ACC112 (cell line): ENCODE measurements around the gene RXRA.

ENCODE experiments used
- H2AFZ ChIP-seq: fragments of 200-600 bp; sonication (generic); one replicate; pipeline ENCODE4 v1.6.0; 2017; ENCODE audit warnings: antibody characterized with exemption, low read length; ENCODE audit not compliant: unreplicated experiment
- H3K27ac ChIP-seq: fragments of 200-600 bp; sonication (generic); 2 replicates; pipeline ENCODE4 v1.5.1; 2014; ENCODE audit warnings: low read depth, mild to moderate bottlenecking, antibody characterized with exemption, low read length, moderate library complexity
- H3K27me3 ChIP-seq: fragments of 200-600 bp; sonication (generic); 2 replicates; pipeline ENCODE4 v1.6.1; 2014; ENCODE audit warnings: mild to moderate bottlenecking, antibody characterized with exemption, low read length, moderate library complexity, mixed read lengths; ENCODE audit not compliant: insufficient read depth
- H3K36me3 ChIP-seq: fragments of 200-600 bp; sonication (generic); 2 replicates; pipeline ENCODE4 v1.6.1; 2016; ENCODE audit warnings: mild to moderate bottlenecking, antibody characterized with exemption, low read length, moderate library complexity, mixed read lengths; ENCODE audit not compliant: insufficient read depth
- H3K4me1 ChIP-seq: fragments of 200-600 bp; sonication (generic); one replicate; pipeline ENCODE4 v1.6.1; 2016; ENCODE audit warnings: low read length, mixed read lengths; ENCODE audit not compliant: insufficient read depth, unreplicated experiment, control insufficient read depth
- H3K4me3 ChIP-seq: fragments of 200-600 bp; sonication (generic); 2 replicates; pipeline ENCODE4 v1.5.1; 2014; ENCODE audit warnings: mild to moderate bottlenecking, low read depth, low read length
- H3K79me2 ChIP-seq: fragments of 200-600 bp; sonication (generic); one replicate; pipeline ENCODE4 v1.6.0; 2016; ENCODE audit warnings: low read length; ENCODE audit not compliant: control insufficient read depth, unreplicated experiment, insufficient read depth

Gene RXRA

DNA sequence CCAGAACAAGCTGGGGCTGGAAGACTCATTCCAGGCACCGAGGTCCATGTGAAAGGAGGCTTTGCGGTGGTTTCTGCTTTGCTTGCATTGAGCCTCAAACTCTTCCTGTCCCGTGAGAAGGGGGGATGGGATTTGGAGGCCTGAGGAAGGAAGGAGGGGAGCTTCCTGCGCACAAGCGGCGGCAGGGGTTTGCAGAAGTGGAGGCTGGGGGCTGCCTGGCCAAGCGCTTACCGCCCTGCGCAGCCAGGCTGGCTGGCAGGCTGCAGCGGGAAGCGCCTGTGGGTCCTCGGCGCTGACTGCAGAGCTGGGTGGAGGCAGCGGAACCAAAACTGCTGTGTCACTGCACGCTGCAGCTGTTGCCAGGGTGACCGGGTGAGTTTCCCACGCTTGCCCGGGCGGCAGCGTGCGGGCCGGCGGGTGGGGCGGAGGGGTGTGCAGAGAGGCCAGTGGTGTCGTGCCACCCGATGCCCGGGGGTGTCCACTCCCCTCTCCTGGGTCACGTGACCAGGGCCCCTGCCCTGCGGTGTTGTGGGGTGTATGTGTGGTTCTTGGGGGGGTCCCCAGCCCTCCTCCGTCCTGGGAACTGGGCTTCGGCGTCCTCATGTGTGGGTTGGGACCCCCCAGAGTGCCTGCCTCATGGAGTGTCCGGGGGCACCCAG lies 81.0 kb downstream of the RXRA start:
- H3K4me1 ChIP-seq, result peaks cover 55% of the 10 kb centered on the region
- H3K79me2 ChIP-seq, result no peaks in the 10 kb centered on the region
- peak overlapping the region; percentile 81 for H3K27ac ChIP-seq
- no peak overlapping the region for H2AFZ ChIP-seq
- no peaks in the 10 kb centered on the region; the same call in 1 of the 2 replicates for H3K36me3 ChIP-seq
- no peaks in the 10 kb centered on the region for H3K27me3 ChIP-seq
- H3K4me3 ChIP-seq, result peak overlapping the region; percentile 61

DNA sequence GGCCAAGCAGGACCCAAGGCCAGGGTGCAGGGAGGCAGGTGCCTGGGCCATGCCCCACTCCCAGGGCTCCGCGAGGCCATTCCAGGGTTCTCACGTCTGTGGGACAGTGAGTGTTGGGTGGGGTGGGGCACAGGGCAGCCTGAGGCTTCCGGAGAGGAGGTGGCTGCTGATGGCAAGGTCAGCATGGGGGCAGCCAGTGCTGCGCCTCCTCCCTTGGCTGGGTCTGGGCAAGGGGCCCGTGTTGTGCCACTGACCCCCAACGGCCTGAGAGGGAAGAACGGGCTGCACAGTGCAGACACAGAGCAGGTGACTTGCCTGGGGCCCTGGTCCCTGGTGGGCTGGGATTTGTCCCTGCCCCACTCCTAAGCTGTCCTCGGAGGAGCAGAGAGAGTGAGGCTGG lies 82.1 kb downstream of the RXRA start:
- Histone ChIP-seq H2AFZ (no peak overlapping the region), H3K4me1 (peaks cover 52% of the 10 kb centered on the region), H3K79me2 (no peaks in the 10 kb centered on the region), H3K4me3 (no peak overlapping the region), H3K27me3 (no peaks in the 10 kb centered on the region), H3K27ac (peak overlapping the region; percentile 81; the same call in 1 of the 2 replicates), H3K36me3 (no peaks in the 10 kb centered on the region; the same call in 1 of the 2 replicates)

GRCh38 chr9:134408939-134409737 lies 82.9 kb downstream of the RXRA start:
- no peak overlapping the region for H3K4me3 ChIP-seq
- no peak overlapping the region for H3K27ac ChIP-seq
- no peaks in the 10 kb centered on the region for H3K79me2 ChIP-seq
- H3K36me3 ChIP-seq, result no peaks in the 10 kb centered on the region; the same call in 1 of the 2 replicates
- no peak overlapping the region for H2AFZ ChIP-seq
- peaks cover 51% of the 10 kb centered on the region for H3K4me1 ChIP-seq
- H3K27me3 ChIP-seq, result no peaks in the 10 kb centered on the region

DNA sequence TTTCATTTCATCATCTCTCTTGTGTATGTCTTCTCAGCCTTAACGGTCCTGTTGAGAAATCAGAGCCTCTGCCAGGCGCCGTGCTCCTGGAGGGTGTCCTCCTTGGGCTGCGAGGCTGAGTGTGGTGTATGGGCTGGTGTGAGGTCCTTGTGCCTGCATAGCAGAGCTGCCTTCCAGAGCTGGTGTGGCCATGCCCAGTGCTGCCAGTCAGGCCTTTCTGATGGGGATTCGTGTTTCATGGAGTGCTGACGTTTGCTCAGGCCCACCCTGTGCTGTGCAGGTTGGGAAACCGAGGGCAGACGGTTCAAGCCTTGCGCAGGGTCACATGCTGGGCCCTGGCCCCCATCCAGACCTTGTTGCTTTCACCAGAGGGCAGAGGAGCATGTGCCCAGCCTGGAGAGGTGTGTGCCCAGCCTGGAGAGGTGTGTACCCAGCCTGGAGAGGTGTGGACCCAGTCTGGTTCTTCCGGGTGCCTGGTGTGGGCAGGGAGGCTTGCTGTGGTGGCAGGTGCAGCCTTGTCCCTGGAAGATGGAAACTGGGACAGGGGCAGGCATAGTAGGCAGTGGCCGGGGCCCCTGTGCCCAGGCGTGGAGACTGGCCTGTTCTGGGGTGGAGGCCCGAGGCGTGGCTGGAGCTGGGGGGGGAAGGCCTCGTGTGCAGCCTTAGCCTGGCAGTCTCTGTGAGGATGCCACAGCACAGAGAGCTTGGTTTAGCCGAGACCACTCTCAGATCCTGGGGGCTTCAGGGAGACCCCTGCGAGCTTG lies 84.0 kb downstream of the RXRA start:
- Histone ChIP-seq H3K79me2 (peaks cover 5% of the 10 kb centered on the region), H2AFZ (no peak overlapping the region), H3K4me3 (no peak overlapping the region), H3K36me3 (no peaks in the 10 kb centered on the region; the same call in 1 of the 2 replicates), H3K27ac (no peak overlapping the region), H3K27me3 (no peaks in the 10 kb centered on the region), H3K4me1 (peaks cover 52% of the 10 kb centered on the region)

GRCh38 chr9:134410835-134411217 lies 84.6 kb downstream of the RXRA start:
- Histone ChIP-seq H3K4me3 (no peak overlapping the region), H3K27me3 (no peaks in the 10 kb centered on the region), H3K4me1 (peaks cover 48% of the 10 kb centered on the region), H2AFZ (no peak overlapping the region), H3K79me2 (peaks cover 5% of the 10 kb centered on the region), H3K36me3 (no peaks in the 10 kb centered on the region; the same call in 1 of the 2 replicates), H3K27ac (no peak overlapping the region)

- no peak overlapping the region for H2AFZ ChIP-seq
- no peak overlapping the region for H3K4me3 ChIP-seq
- no peaks in the 10 kb centered on the region; the same call in 1 of the 2 replicates for H3K36me3 ChIP-seq
- H3K79me2 ChIP-seq, result peaks cover 5% of the 10 kb centered on the region
- H3K4me1 ChIP-seq, result peaks cover 40% of the 10 kb centered on the region
- no peaks in the 10 kb centered on the region for H3K27me3 ChIP-seq
- no peak overlapping the region for H3K27ac ChIP-seq
These were observed 85.4 kb downstream of the RXRA start for GRCh38 chr9:134411440-134412297.

DNA sequence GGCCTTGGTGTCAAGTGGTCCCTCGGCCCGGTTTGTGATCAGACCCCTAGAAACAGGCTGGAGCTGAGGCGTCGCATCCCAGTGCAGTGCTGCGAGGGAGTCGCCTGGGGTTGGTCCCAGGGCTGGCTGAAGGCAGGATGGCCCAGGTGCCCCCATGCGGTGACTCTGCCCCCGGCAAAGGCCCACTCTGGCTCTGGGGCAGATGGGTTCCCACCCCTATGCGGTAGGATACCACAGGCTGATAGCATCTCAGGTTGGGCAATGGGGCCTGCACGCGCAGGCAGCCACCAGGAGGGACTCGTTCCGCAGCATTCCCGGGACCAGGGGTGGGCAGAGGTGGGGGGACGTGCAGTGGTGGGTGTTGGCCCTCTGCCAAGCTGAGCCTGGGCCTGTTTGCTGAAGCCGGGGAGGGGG lies 86.0 kb downstream of the RXRA start:
- Histone ChIP-seq H3K4me1 (peaks cover 36% of the 10 kb centered on the region), H3K27ac (no peak overlapping the region), H3K4me3 (no peak overlapping the region), H3K79me2 (peaks cover 5% of the 10 kb centered on the region), H2AFZ (no peak overlapping the region), H3K36me3 (no peaks in the 10 kb centered on the region; the same call in 1 of the 2 replicates), H3K27me3 (no peaks in the 10 kb centered on the region)

GRCh38 chr9:134413112-134413715 lies 87.0 kb downstream of the RXRA start:
- peak overlapping the region; percentile 48 for H3K27ac ChIP-seq
- peaks cover 28% of the 10 kb centered on the region for H3K4me1 ChIP-seq
- no peak overlapping the region for H3K4me3 ChIP-seq
- peaks cover 5% of the 10 kb centered on the region for H3K79me2 ChIP-seq
- H2AFZ ChIP-seq, result no peak overlapping the region
- no peaks in the 10 kb centered on the region for H3K27me3 ChIP-seq
- H3K36me3 ChIP-seq, result no peaks in the 10 kb centered on the region; the same call in 1 of the 2 replicates

- peak overlapping the region; percentile 48 for H3K27ac ChIP-seq
- no peak overlapping the region for H3K4me3 ChIP-seq
- H3K36me3 ChIP-seq, result no peaks in the 10 kb centered on the region; the same call in 1 of the 2 replicates
- H3K27me3 ChIP-seq, result no peaks in the 10 kb centered on the region
- H3K4me1 ChIP-seq, result peaks cover 28% of the 10 kb centered on the region
- peaks cover 5% of the 10 kb centered on the region for H3K79me2 ChIP-seq
- H2AFZ ChIP-seq, result no peak overlapping the region
These were observed 87.8 kb downstream of the RXRA start for GRCh38 chr9:134413890-134414623.
